Measurements from ENCODE around the gene POLD4. TPM values are rescaled to one million over a fixed set of nuclear protein-coding genes. Genes with fewer than 3 reads are reported as not detected.

POLD4 gene
- total RNA-seq, 2 experiments from 2014 or later, result 31.7 to 39.5 TPM

GRCh38 chr11:67381244-67381972 lies 28.1 kb upstream of the POLD4 start:
- ATAC-seq (ENCODE audit: poor library complexity) (no peak), DNase-seq (no peak)
- intact Hi-C loops (cut with DNase I, micrococcal nuclease), result loop anchor here (5.0 to 10.0 kb wide), 3 partner anchors 34 to 424 kb away; partner anchors contain the start of genes KDM2A (in 1 of the 2) and PC (in 1 of the 2)
- Mint-ChIP-seq H3K4me1 (ENCODE audit: low read depth) (peaks cover 12% of the 10 kb centered on the region), H3K36me3 (ENCODE audit: low read depth) (no peaks in the 10 kb centered on the region), H3K27me3 (peaks cover 13% of the 10 kb centered on the region), H3K9me3 (no peaks in the 10 kb centered on the region), H3K27ac (no peak overlapping the region), H3K4me3 (no peak overlapping the region)
- H3K4me1 ChIP-seq (ENCODE audit: insufficient read depth, low read length), result peaks cover 15% of the 10 kb centered on the region
- H3K27ac ChIP-seq (ENCODE audit: low read depth in 1 of 2, low read length in 2 of 2), result no peak overlapping the region
- CTCF ChIA-PET, result interaction anchor here (1.1 to 6.0 kb wide), 15 partner anchors 8 to 142 kb away, joined by 3 to 241 read pairs (median 11); partner anchors contain the start of genes CLCF1, POLD4, PPP1CA and RAD9A
- H3K9me3 ChIP-seq (ENCODE audit: control insufficient read depth in 1 of 2, insufficient read depth in 1 of 2, low read length in 2 of 2), result no peaks in the 10 kb centered on the region
- H3K4me3 ChIP-seq (ENCODE audit: low read length), result no peak overlapping the region
- peaks cover 2 to 4% of the 10 kb centered on the region in 2 experiments for H3K27me3 ChIP-seq (ENCODE audit: control insufficient read depth in 1 of 2, insufficient read depth in 2 of 2, low read length in 2 of 2)
- POLR2A ChIA-PET, result interaction anchor here (0.6 to 4.0 kb wide), 10 partner anchors 8 to 63 kb away, joined by 3 to 56 read pairs (median 6); partner anchors contain the start of genes CLCF1, POLD4 and TBC1D10C
- H3K36me3 ChIP-seq (ENCODE audit: insufficient read depth, low read length), result no peaks in the 10 kb centered on the region
- TF ChIP-seq CTCF (IDR thresholded peaks at IDR 0.05), result no peak

GRCh38 chr11:67379061-67380058 lies 26.0 kb upstream of the POLD4 start:
- ChIA-PET POLR2A (interaction anchor here (0.5 to 4.0 kb wide), 3 partner anchors 27 to 272 kb away, joined by 3 to 56 read pairs (median 4); partner anchors contain the start of genes POLD4 and SSH3), CTCF (interaction anchor here (6.0 kb wide), 1 partner anchor 26 kb away, joined by 241 read pairs; the partner anchor contains the start of gene POLD4)
- no peaks in the 10 kb centered on the region for H3K9me3 Mint-ChIP-seq
- Histone ChIP-seq H3K4me3 (ENCODE audit: low read length) (no peak overlapping the region), H3K27ac (ENCODE audit: low read depth in 1 of 2, low read length in 2 of 2) (no peak overlapping the region), H3K9me3 (ENCODE audit: control insufficient read depth in 1 of 2, insufficient read depth in 1 of 2, low read length in 2 of 2) (no peaks in the 10 kb centered on the region), H3K27me3 (ENCODE audit: control insufficient read depth in 1 of 2, insufficient read depth in 2 of 2, low read length in 2 of 2) (peaks cover 6 to 10% of the 10 kb centered on the region in 2 experiments), H3K36me3 (ENCODE audit: insufficient read depth, low read length) (no peaks in the 10 kb centered on the region), H3K4me1 (ENCODE audit: insufficient read depth, low read length) (peaks cover 34% of the 10 kb centered on the region)
- H3K27ac Mint-ChIP-seq, result no peak overlapping the region
- H3K4me3 Mint-ChIP-seq, result no peak overlapping the region
- ATAC-seq (ENCODE audit: poor library complexity) (no peak), DNase-seq (no peak)
- no peaks in the 10 kb centered on the region for H3K36me3 Mint-ChIP-seq (ENCODE audit: low read depth)
- intact Hi-C loops (cut with DNase I, micrococcal nuclease), result loop anchor here (5.0 to 10.0 kb wide), 3 partner anchors 32 to 422 kb away; partner anchors contain the start of genes KDM2A (in 1 of the 2) and PC (in 1 of the 2)
- TF ChIP-seq CTCF (IDR thresholded peaks at IDR 0.05), result no peak
- H3K4me1 Mint-ChIP-seq (ENCODE audit: low read depth), result peaks cover 16% of the 10 kb centered on the region
- peaks cover 20% of the 10 kb centered on the region for H3K27me3 Mint-ChIP-seq

GRCh38 chr11:67378544-67378943 lies 25.2 kb upstream of the POLD4 start:
- Mint-ChIP-seq H3K36me3 (ENCODE audit: low read depth) (peaks cover 2% of the 10 kb centered on the region), H3K9me3 (no peaks in the 10 kb centered on the region), H3K27me3 (peaks cover 28% of the 10 kb centered on the region), H3K4me1 (ENCODE audit: low read depth) (peaks cover 24% of the 10 kb centered on the region), H3K4me3 (no peak overlapping the region), H3K27ac (no peak overlapping the region)
- ChIA-PET CTCF (interaction anchor here (1.3 kb wide), 1 partner anchor 22 kb away, joined by 3 read pairs; no protein-coding TSS in a partner anchor), POLR2A (interaction anchor here (3.2 kb wide), 1 partner anchor 25 kb away, joined by 16 read pairs; the partner anchor contains the start of gene POLD4)
- Histone ChIP-seq H3K27me3 (ENCODE audit: control insufficient read depth in 1 of 2, insufficient read depth in 2 of 2, low read length in 2 of 2) (peaks cover 6 to 16% of the 10 kb centered on the region in 2 experiments), H3K36me3 (ENCODE audit: insufficient read depth, low read length) (no peaks in the 10 kb centered on the region), H3K9me3 (ENCODE audit: control insufficient read depth in 1 of 2, insufficient read depth in 1 of 2, low read length in 2 of 2) (no peaks in the 10 kb centered on the region), H3K4me3 (ENCODE audit: low read length) (no peak overlapping the region), H3K4me1 (ENCODE audit: insufficient read depth, low read length) (peaks cover 41% of the 10 kb centered on the region), H3K27ac (ENCODE audit: low read depth in 1 of 2, low read length in 2 of 2) (no peak overlapping the region)
- intact Hi-C loops (cut with DNase I, micrococcal nuclease), result no loop called here
- DNase-seq, result no peak
- no peak for TF ChIP-seq CTCF (IDR thresholded peaks at IDR 0.05)
- ATAC-seq (ENCODE audit: poor library complexity), result no peak
